ENCODE results near the gene CHD5. TPM values are rescaled to one million over a fixed set of nuclear protein-coding genes. Genes with fewer than 3 reads are reported as not detected.

Gene CHD5
- polyA plus RNA-seq, 1 experiment, result 0.04 TPM

- no peak for DNase-seq (ENCODE audit: low read depth)
- TF ChIP-seq, protein P1, sequence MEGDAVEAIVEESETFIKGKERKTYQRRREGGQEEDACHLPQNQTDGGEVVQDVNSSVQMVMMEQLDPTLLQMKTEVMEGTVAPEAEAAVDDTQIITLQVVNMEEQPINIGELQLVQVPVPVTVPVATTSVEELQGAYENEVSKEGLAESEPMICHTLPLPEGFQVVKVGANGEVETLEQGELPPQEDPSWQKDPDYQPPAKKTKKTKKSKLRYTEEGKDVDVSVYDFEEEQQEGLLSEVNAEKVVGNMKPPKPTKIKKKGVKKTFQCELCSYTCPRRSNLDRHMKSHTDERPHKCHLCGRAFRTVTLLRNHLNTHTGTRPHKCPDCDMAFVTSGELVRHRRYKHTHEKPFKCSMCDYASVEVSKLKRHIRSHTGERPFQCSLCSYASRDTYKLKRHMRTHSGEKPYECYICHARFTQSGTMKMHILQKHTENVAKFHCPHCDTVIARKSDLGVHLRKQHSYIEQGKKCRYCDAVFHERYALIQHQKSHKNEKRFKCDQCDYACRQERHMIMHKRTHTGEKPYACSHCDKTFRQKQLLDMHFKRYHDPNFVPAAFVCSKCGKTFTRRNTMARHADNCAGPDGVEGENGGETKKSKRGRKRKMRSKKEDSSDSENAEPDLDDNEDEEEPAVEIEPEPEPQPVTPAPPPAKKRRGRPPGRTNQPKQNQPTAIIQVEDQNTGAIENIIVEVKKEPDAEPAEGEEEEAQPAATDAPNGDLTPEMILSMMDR (IDR thresholded peaks at IDR 0.05; ENCODE audit: insufficient read depth, low read depth, low read length), result no peak
- CTCF ChIA-PET, result interaction anchor here (0.9 to 1.7 kb wide), 4 partner anchors 10 to 124 kb away, joined by 3 to 4 read pairs (median 3); no protein-coding TSS in a partner anchor
- no peaks in the 10 kb centered on the region for H3K27me3 ChIP-seq (ENCODE audit: control insufficient read depth, insufficient read depth, low read length)
- H3K4me3 ChIP-seq (ENCODE audit: low read depth, low read length), result no peak overlapping the region
- H3K36me3 ChIP-seq (ENCODE audit: control insufficient read depth, insufficient read depth, low read length), result peaks cover 11% of the 10 kb centered on the region
- POLR2A ChIA-PET, result no interaction called here
These were observed 27.8 kb upstream of the CHD5 start for GRCh38 chr1:6207921-6208320.

DNA sequence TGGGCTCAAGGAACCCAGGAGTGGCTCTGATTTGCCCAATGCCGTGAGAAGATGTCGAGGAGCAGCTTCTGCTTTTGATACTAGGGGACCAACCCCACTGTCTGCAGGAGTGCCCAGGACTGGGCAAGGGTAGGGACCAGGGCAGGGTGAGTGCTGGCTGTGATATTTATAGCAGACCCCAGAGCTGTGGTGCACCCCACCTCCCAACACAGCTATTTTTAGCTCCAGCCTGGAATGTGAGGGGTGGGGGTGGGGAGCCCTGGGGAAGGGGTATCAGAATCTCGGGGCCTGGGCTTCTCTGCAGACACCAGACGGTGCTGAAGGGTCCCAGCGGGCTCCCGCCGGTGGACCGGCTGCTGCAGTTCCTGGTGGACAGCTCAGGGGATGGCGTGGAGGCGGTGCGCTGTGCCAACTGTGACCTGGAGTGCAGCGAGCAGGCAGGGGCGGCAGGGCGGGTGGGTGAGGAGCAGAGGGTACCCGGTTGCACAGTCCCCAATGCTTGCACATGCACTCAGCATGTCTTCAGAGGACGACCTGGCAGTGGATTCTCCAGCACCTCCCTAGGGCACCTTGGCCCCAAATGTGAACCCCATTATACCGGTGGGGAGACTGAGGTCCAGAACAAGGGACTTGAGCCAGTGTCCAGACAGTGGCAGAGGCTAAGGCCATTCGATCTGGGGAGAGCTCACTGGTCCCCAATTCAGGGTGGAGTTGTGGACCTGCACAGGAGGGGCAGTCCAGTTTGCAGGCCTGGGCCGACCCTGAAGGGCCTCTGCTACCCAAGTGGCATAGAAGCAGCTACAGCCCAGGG, 27.2 kb upstream of the CHD5 start:
- Histone ChIP-seq H3K36me3 (ENCODE audit: control insufficient read depth, insufficient read depth, low read length) (peaks cover 11% of the 10 kb centered on the region), H3K4me3 (ENCODE audit: low read depth, low read length) (peak overlapping the region; percentile 64), H3K27me3 (ENCODE audit: control insufficient read depth, insufficient read depth, low read length) (no peaks in the 10 kb centered on the region)
- TF ChIP-seq, protein P1 (IDR thresholded peaks at IDR 0.05; ENCODE audit: insufficient read depth, low read depth, low read length), result no peak
- ChIA-PET CTCF (interaction anchor here (0.9 to 3.9 kb wide), 8 partner anchors 10 to 38 kb away, joined by 3 to 9 read pairs (median 4); no protein-coding TSS in a partner anchor), POLR2A (no interaction called here)
- DNase-seq (ENCODE audit: low read depth), result no peak

- POLR2A ChIA-PET, result no interaction called here
- DNase-seq (ENCODE audit: low read depth), result no peak
- CTCF ChIA-PET, result interaction anchor here (0.7 to 3.9 kb wide), 11 partner anchors 9 to 230 kb away, joined by 3 to 9 read pairs (median 3); no protein-coding TSS in a partner anchor
- no peaks in the 10 kb centered on the region for H3K27me3 ChIP-seq (ENCODE audit: control insufficient read depth, insufficient read depth, low read length)
- peak overlapping the region; percentile 64 for H3K4me3 ChIP-seq (ENCODE audit: low read depth, low read length)
- peaks cover 8% of the 10 kb centered on the region; the same call in 1 of the 2 replicates for H3K36me3 ChIP-seq (ENCODE audit: control insufficient read depth, insufficient read depth, low read length)
- TF ChIP-seq, protein P1 (IDR thresholded peaks at IDR 0.05; ENCODE audit: insufficient read depth, low read depth, low read length), result no peak
These were observed 26.4 kb upstream of the CHD5 start for GRCh38 chr1:6206520-6206855.

DNA sequence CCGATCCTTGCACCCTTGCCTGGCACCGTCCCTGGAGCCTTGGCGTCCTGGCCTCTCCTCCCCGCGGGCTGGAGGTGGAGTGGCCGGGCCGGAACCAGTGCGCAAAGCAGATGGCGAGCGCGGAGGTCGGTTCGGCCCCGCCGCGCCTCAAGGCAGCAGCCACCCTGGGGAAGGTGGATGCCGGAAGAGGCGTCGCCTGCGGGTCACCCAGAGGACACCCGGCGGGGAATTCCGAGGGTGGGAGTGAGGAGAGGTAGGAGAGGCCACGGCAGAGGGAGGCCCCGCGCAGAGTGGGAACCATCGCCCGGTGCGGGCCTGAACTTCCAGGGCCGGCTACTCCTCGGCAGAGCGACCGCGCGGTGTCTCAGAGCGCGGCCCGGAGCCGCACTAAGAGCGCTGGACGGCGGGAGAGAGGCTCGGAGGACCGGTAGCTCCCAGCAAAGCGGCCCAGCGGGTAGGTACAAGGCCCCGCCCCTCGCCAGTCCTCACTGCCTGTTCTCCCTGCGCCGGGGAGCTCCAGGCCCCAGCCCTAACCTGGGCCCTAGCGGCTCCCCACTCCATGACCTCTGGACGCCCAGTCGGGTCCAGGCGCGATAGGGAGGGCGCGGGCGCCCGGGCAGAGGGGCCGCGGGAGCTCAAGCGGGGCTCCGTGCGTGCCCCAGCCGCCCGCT, 25.9 kb upstream of the CHD5 start, which contains the start of gene RNF207:
Gene RNF207 (plus strand): TSS at position 271 of the 671 bp plus-strand sequence. CDS start 417 bp downstream, outside the sequence.
- POLR2A ChIA-PET, result no interaction called here
- TF ChIP-seq, protein P1 (IDR thresholded peaks at IDR 0.05; ENCODE audit: insufficient read depth, low read depth, low read length), result no peak
- H3K27me3 ChIP-seq (ENCODE audit: control insufficient read depth, insufficient read depth, low read length), result no peaks in the 10 kb centered on the region
- peaks cover 5% of the 10 kb centered on the region; the same call in 1 of the 2 replicates for H3K36me3 ChIP-seq (ENCODE audit: control insufficient read depth, insufficient read depth, low read length)
- peak within 1 kb of the TSS; percentile 64 for H3K4me3 ChIP-seq (ENCODE audit: low read depth, low read length)
- no peak for DNase-seq (ENCODE audit: low read depth)
- CTCF ChIA-PET, result interaction anchor here (0.7 to 3.9 kb wide), 11 partner anchors 8 to 231 kb away, joined by 3 to 9 read pairs (median 3); no protein-coding TSS in a partner anchor

DNA sequence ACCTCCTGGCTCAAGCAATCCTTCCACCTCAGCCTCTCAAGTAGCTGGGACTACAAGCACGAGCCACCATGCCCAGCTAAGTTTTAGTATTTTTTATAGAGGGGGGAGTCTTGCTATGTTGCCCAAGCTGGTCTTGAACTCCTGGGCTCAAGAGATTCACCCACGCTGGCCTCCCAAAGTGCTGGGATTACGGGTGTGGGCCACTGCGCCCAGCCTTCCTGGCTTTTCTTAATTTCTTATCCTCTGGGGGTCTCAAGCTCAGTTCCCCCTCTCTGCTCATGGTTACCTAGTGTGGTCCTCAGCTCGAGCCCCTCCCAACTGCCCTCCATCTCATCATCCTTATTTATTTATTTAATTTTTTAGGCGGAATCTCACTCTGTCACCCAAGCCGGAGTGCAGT, 22.1 kb upstream of the CHD5 start:
- no peak for DNase-seq (ENCODE audit: low read depth)
- Histone ChIP-seq H3K4me3 (ENCODE audit: low read depth, low read length) (no peak overlapping the region), H3K36me3 (ENCODE audit: control insufficient read depth, insufficient read depth, low read length) (no peaks in the 10 kb centered on the region), H3K27me3 (ENCODE audit: control insufficient read depth, insufficient read depth, low read length) (no peaks in the 10 kb centered on the region)
- TF ChIP-seq, protein P1 (IDR thresholded peaks at IDR 0.05; ENCODE audit: insufficient read depth, low read depth, low read length), result no peak
- CTCF ChIA-PET, result no interaction called here
- POLR2A ChIA-PET, result no interaction called here
